CD4-positive, alpha-beta T cell treated with Interleukin-21 for 1 hour (primary cell): Measurements from ENCODE around the gene RTN3.
"Not testable (repeated sequence)": the region's sequence is repeated elsewhere in the genome, so short reads cannot be mapped to it uniquely, and the experiment has no call there.

ENCODE experiments used
- DNase-seq: peaks from one replicate; pipeline ENCODE4 v3.0.0-alpha.2; 2020

The RTN3 gene

GRCh38 chr11:63681321-63682065 is at the start of gene RTN3:
Gene RTN3, plus strand, starts transcription at chr11:63681500. Its CDS starts 137 bp downstream, at chr11:63681637.
- DNase-seq: peak; percentile 98

- DNase-seq: peak; percentile 78
These were observed 45.4 kb upstream of the RTN3 start for GRCh38 chr11:63635762-63636465.

GRCh38 chr11:63638436-63638835 is 42.9 kb upstream of the RTN3 start:
- not testable (repeated sequence) for DNase-seq

- DNase-seq: peak; percentile 31
These were observed 42.0 kb upstream of the RTN3 start for GRCh38 chr11:63639199-63639832.

GRCh38 chr11:63641727-63642126 is 39.6 kb upstream of the RTN3 start:
- DNase-seq: no peak

GRCh38 chr11:63643205-63643604 is 38.1 kb upstream of the RTN3 start:
- DNase-seq: no peak

GRCh38 chr11:63652671-63653070 is 28.6 kb upstream of the RTN3 start:
- DNase-seq: no peak

- no peak for DNase-seq
These were observed 20.3 kb upstream of the RTN3 start for GRCh38 chr11:63660972-63661371.

- no peak for DNase-seq
These were observed 17.5 kb upstream of the RTN3 start for GRCh38 chr11:63663809-63664208.

- no peak for DNase-seq
These were observed 14.4 kb upstream of the RTN3 start for GRCh38 chr11:63666874-63667273.

GRCh38 chr11:63667995-63668795 is 13.1 kb upstream of the RTN3 start:
- DNase-seq: no peak

GRCh38 chr11:63670096-63670432 is 11.2 kb upstream of the RTN3 start:
- no peak for DNase-seq

GRCh38 chr11:63670433-63671321 is 10.6 kb upstream of the RTN3 start:
- DNase-seq: peak; percentile 42

GRCh38 chr11:63671322-63672155 is 9.8 kb upstream of the RTN3 start, which contains the start of gene ATL3:
Gene ATL3, minus strand, starts transcription at chr11:63671376. Its CDS starts 41 bp downstream, at chr11:63671335.
- DNase-seq: peak; percentile 96

- no peak for DNase-seq
These were observed 9.2 kb upstream of the RTN3 start for GRCh38 chr11:63672156-63672463.

- no peak for DNase-seq
These were observed 8.3 kb upstream of the RTN3 start for GRCh38 chr11:63672936-63673539.

- DNase-seq: no peak
These were observed 7.7 kb upstream of the RTN3 start for GRCh38 chr11:63673579-63673978.

GRCh38 chr11:63680834-63681320 is 423 bp upstream of the RTN3 start:
- DNase-seq: no peak

- DNase-seq: no peak
These were observed 1.0 kb downstream of the RTN3 start for GRCh38 chr11:63682066-63683021.
